H1 (cell line): Measurements from ENCODE around the gene RAN. TPM values are rescaled to one million over a fixed set of nuclear protein-coding genes. Genes with fewer than 3 reads are reported as not detected.

Experiments used
- CREB1 ChIP-seq: IDR thresholded peaks from 2 replicates; pipeline ENCODE4 v1.6.1; 2012; ENCODE audit warnings: inconsistent platforms
- RBBP5 ChIP-seq: IDR thresholded peaks from 2 replicates; pipeline ENCODE4 v1.7.1; 2012; ENCODE audit warnings: low read depth, mild to moderate bottlenecking, inconsistent platforms, low read length, moderate library complexity, borderline replicate concordance
- polyA plus RNA-seq, 7 experiments: library from polyadenylated mRNA; depleted of rRNA in 3 of 7; stranded (reverse) in 5 of 7; unstranded in 2 of 7; fragments of >200 nt in 5 of 7; fragments of 200-250 nt in 2 of 7; gene quantifications; 1 replicate in 5 of 7; 2 replicates in 1 of 7; 4 replicates in 1 of 7; pipeline versions ENCODE4 v1.2.1 to v1.2.3, GENCODE V29; 2011 to 2013; ENCODE audit warnings: missing spikeins in 2 of 7, mixed read lengths in 2 of 7
- total RNA-seq: library from RNA; stranded (reverse); fragmentation: NEBNext Ultra II Directional; extraction: Animal tissue kit (Norgen Biotek cat#: 25700); gene quantifications from 2 replicates; pipeline ENCODE4 v1.2.1, GENCODE V29; 2021
- TF ChIP-seq, protein P1 (sequence below): fragments of 300-600 bp; sonication (generic); IDR thresholded peaks from 2 replicates; pipeline ENCODE4 v1.7.1; 2012; ENCODE audit warnings: low read length, moderate library complexity, mild to moderate bottlenecking, inconsistent platforms; ENCODE audit not compliant: insufficient replicate concordance

RAN gene
- total and polyA plus RNA-seq, 2 of the 8 experiments (the other 6 are each of a cell fraction or from before 2014, with no cell fraction given) = 2,064 to 2,203 TPM

DNA sequence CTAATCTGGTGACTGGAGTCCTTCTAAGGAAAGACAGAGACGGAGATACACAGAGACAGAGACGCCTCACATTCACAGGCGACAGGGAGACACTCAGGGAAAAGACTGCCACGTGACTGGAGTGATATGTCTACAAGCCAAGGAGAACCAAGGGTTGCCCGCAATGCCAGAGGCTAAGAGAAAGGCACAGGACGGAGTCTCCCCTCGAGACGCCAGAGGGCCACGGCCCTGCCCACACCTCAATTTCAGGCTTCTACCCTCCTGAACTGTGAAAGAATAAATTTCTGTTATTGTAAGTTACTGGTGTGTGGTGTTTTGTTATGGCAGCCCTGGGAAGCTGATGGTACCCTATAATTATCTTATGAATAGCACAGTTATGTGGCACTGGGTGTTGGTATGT, 11.6 kb upstream of the RAN start (continued):
- TF ChIP-seq, protein P1, sequence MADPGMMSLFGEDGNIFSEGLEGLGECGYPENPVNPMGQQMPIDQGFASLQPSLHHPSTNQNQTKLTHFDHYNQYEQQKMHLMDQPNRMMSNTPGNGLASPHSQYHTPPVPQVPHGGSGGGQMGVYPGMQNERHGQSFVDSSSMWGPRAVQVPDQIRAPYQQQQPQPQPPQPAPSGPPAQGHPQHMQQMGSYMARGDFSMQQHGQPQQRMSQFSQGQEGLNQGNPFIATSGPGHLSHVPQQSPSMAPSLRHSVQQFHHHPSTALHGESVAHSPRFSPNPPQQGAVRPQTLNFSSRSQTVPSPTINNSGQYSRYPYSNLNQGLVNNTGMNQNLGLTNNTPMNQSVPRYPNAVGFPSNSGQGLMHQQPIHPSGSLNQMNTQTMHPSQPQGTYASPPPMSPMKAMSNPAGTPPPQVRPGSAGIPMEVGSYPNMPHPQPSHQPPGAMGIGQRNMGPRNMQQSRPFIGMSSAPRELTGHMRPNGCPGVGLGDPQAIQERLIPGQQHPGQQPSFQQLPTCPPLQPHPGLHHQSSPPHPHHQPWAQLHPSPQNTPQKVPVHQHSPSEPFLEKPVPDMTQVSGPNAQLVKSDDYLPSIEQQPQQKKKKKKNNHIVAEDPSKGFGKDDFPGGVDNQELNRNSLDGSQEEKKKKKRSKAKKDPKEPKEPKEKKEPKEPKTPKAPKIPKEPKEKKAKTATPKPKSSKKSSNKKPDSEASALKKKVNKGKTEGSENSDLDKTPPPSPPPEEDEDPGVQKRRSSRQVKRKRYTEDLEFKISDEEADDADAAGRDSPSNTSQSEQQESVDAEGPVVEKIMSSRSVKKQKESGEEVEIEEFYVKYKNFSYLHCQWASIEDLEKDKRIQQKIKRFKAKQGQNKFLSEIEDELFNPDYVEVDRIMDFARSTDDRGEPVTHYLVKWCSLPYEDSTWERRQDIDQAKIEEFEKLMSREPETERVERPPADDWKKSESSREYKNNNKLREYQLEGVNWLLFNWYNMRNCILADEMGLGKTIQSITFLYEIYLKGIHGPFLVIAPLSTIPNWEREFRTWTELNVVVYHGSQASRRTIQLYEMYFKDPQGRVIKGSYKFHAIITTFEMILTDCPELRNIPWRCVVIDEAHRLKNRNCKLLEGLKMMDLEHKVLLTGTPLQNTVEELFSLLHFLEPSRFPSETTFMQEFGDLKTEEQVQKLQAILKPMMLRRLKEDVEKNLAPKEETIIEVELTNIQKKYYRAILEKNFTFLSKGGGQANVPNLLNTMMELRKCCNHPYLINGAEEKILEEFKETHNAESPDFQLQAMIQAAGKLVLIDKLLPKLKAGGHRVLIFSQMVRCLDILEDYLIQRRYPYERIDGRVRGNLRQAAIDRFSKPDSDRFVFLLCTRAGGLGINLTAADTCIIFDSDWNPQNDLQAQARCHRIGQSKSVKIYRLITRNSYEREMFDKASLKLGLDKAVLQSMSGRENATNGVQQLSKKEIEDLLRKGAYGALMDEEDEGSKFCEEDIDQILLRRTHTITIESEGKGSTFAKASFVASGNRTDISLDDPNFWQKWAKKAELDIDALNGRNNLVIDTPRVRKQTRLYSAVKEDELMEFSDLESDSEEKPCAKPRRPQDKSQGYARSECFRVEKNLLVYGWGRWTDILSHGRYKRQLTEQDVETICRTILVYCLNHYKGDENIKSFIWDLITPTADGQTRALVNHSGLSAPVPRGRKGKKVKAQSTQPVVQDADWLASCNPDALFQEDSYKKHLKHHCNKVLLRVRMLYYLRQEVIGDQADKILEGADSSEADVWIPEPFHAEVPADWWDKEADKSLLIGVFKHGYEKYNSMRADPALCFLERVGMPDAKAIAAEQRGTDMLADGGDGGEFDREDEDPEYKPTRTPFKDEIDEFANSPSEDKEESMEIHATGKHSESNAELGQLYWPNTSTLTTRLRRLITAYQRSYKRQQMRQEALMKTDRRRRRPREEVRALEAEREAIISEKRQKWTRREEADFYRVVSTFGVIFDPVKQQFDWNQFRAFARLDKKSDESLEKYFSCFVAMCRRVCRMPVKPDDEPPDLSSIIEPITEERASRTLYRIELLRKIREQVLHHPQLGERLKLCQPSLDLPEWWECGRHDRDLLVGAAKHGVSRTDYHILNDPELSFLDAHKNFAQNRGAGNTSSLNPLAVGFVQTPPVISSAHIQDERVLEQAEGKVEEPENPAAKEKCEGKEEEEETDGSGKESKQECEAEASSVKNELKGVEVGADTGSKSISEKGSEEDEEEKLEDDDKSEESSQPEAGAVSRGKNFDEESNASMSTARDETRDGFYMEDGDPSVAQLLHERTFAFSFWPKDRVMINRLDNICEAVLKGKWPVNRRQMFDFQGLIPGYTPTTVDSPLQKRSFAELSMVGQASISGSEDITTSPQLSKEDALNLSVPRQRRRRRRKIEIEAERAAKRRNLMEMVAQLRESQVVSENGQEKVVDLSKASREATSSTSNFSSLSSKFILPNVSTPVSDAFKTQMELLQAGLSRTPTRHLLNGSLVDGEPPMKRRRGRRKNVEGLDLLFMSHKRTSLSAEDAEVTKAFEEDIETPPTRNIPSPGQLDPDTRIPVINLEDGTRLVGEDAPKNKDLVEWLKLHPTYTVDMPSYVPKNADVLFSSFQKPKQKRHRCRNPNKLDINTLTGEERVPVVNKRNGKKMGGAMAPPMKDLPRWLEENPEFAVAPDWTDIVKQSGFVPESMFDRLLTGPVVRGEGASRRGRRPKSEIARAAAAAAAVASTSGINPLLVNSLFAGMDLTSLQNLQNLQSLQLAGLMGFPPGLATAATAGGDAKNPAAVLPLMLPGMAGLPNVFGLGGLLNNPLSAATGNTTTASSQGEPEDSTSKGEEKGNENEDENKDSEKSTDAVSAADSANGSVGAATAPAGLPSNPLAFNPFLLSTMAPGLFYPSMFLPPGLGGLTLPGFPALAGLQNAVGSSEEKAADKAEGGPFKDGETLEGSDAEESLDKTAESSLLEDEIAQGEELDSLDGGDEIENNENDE = no peak
- TF ChIP-seq CREB1 (no peak), RBBP5 (no peak)
- TF ChIP-seq, all 59 proteins: peak for 0
